Dedifferentiated amniotic fluid mesenchymal stem cell (primary cell): ENCODE measurements around the gene TFE3.

Experiments
- DNase-seq: peaks from one replicate; pipeline ENCODE4 v3.0.0-alpha.2; 2016; ENCODE audit errors: extremely low spot score

The TFE3 gene, protein sequence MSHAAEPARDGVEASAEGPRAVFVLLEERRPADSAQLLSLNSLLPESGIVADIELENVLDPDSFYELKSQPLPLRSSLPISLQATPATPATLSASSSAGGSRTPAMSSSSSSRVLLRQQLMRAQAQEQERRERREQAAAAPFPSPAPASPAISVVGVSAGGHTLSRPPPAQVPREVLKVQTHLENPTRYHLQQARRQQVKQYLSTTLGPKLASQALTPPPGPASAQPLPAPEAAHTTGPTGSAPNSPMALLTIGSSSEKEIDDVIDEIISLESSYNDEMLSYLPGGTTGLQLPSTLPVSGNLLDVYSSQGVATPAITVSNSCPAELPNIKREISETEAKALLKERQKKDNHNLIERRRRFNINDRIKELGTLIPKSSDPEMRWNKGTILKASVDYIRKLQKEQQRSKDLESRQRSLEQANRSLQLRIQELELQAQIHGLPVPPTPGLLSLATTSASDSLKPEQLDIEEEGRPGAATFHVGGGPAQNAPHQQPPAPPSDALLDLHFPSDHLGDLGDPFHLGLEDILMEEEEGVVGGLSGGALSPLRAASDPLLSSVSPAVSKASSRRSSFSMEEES

DNA sequence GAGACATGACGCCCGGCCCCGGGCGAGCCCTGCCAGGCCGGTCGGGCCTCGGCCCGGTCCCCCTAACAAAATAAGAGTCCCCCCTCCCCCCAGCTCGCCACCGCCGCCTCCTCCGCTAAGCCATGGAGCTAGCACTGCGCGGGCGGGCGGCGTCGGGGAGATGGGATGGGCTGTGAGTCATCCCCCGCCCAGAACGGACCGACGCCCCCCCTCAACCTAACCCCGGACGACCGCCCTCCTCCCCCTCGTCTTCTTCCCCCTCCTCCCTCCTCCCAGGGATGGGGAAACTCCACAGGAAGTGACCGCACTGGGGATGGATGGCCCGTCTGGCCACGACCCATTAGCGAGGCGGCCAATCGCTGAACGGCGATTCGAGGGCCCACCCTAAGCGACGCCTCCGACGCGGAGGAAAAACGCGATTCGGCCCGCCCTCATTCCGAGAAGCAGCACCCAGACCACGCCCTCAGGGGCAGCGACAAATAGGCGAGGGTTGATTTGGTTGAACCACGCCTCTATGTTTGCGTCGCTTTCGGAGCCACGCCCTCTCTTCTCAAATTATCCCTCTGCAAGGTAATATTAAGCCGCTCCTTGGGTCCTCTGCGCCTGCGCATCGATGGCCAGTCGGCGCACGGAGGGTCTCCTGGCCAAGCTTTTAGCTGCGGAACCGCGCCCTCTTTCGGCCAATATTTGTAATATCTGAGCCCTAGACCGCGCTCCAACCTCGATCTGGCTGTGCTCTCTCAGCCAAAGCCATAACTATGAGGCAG, at the start of gene TFE3:
TSS of gene TFE3 (minus strand) at position 138 of the 767 bp plus-strand sequence. CDS start at position 7, 131 bp downstream.
- DNase-seq, result peak; percentile 98

DNA sequence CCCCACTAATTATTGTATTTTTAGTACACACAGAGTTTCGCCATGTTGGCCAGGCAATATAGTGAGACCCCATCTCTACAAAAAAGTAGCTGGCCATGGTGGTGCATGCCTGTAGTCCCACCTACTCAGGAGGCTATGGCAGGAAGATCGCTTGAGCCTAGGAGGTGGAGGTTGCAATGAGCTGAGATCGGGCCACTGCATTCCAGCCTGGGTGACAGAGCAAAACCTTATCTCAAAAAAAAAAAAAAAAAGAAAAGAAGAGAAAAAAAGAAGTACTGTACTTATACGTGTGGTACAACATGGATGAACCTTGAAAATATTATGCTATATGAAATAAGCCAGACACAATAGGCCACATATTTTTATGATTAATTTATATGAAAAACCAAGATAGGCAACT, 46.4 kb upstream of the TFE3 start:
- DNase-seq, result no peak

DNA sequence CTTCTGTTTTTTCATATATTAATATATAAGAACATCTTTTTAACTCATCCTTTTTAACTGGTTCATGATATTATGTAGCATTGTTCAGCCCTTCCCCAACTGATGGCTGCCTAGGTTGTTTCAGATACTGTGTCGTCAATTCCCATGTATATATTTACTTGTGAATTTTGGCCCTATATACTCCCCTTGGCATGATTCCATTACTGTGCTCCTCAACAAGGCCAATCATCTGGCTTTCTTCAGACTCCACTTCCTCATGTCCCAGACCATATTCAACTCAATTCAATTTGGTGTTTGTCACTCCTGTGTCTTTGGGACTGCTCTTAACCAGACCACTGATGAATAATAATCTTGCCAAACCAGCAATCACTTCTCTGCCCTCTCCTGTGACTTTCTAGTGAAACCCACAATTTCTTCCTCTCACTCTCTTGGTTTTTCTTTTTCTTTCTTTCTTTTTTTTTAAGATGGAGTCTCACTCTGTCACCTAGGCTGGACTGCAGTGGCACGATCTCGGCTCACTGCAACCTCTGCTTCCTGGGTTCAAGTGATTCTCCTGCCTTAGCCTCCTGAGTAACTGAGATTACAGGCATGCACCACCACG, 39.2 kb upstream of the TFE3 start:
- DNase-seq, result no peak

GRCh38 chrX:49079489-49080428, 36.6 kb upstream of the TFE3 start, which contains the start of gene WDR45:
Gene WDR45 (minus strand): TSS chrX:49079887. CDS start chrX:49078095, 1,792 bp downstream.
- peak; percentile 59 for DNase-seq

DNA sequence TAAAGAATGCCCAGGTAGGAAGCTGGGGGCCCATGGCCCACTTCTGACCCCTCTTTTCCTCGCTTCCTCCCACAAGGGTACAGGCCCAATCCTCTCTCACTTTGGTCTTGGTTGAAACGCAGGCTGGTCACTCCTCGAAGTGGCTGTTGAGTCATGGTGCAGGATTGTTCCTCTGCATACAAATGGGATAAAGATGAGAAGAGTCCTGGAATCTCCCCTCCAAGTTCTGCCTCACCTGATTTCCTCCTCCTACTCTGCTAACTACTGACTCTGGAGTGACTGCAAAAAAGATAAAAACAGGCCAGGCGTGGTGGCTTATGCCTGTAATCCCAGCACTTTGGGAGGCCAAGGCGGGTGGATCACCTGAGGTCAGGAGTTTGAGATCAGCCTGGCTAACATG, 34.8 kb upstream of the TFE3 start:
- DNase-seq, result no peak

DNA sequence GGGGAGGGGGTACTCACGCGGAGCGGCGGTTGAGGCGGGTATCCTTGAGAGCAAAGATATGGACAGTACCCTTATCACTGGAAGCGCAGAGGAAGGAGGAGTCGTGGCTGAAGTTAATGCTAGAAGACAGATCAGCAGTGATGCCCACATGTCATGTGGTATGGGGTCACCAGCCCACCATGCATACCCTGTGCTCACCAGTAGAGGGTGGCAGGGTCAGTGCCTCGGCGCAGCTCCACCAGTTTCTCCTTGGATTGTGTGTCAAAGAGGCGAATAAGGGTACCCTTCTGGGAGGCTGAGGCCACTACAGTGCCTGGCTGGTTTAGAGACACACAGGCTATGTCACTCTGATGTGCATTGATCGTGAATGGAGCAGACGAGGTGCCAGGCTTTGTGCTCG, 32.2 kb upstream of the TFE3 start:
- DNase-seq, result no peak

DNA sequence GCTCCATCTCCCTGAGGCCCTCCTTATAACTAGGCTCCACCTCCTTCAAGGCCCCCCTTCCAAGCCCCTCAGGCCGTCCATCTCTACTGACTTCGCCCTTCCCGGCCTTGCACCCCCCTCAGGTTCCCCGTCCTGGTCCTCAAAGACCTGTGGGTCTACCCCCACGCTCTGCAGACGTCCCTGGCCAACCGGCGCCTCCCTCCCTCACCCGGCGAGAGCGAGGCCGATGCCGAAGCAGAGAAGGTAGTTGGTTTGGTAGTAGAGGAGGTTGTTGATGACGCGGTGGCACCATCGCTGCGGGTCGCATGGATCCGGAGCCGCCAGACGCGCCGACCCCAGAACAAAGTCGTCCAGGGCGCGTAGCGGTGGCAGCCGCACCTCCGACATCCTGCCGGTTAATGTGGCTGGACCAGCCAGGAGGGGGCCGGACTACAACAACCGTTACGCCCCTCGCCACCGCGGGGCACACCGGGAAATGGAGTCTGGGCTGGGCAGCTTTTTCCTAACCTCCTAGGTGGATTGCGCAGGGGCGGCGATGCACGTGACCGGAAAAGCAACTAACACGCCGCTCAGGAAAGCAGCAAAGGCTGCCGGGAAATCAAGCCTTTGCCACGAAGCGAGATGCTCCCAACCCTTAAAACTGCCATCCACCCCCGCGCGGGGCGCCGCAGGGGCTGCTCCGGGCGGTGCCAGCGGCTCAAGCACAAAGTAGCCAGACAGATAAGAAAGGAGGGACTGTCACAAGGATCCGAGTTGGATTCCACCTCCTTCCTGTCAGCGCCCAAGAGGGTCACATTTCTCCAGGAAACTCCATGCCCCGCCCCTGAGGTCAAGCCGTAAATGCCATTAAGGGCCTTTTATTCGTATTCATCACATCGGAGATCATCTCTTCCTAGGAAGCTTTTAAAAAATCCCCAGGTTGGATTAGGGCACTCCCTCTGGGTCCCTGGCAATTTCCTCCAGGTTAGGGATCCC, 30.7 kb upstream of the TFE3 start, which contains the start of gene PRAF2:
TSS of gene PRAF2 (minus strand) at position 402 of the 975 bp plus-strand sequence. CDS start at position 387, 15 bp downstream.
- DNase-seq, result peak; percentile 81

DNA sequence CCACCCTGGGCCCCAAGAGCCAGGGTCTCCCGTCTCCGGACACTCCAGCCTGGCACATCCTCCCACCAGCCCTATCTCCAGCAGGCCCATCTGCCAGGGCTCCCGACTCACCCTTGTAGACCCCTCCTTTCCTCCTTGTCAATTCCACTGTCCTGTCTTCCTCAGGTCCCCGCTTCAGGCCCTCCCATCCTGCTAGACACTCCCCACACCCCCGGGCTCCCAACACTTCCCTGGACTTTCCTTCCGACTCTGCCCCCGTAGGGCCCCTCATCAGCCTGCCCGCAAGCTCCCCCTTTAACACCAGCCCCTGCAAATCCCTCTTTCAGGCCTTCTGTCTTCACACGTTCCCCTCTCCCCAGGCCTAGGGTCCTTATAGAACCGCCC, 29.5 kb upstream of the TFE3 start:
- DNase-seq, result no peak

DNA sequence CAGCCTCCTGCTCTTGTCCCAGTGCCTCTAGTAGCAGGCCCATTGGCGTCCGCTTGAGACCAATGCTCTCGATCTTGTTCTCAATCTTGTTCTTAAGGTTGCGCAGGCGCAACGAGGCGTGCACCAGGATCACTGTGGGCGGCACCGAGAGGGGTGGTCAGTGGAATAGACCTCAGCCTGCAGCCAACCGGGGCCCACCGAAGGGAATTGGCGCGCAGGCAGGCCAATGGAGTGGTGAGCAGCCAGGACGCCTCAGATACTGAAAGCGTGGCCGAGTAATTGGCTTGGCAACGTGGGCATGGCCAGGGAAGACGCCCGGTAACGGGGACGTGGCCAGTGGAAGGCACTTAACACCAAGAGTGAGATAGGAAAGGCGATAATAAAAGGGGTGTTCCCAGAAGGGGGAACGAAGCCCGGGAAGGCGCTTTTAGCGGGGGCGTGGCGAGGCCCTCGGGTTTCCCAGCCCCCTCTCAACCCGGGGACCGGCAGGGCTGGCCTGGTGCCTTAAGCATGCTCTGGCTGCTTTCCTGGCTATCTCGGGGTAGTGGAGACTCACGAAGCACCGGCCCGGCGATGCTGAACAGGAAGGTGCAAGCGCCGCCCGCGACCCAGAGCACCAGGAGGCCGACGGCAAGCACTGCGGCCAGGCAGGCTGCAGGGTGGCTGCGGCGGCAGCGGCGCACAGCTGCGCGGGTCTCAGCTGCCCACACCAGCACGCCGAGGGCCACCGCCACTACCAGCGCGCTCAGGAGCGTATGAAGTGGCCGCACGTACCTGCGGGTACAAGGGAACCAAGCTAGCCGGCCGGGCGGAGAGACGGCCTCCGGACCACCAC, 28.9 kb upstream of the TFE3 start:
- DNase-seq, result no peak

GRCh38 chrX:49070988-49071387, 27.8 kb upstream of the TFE3 start:
- DNase-seq, result no peak

DNA sequence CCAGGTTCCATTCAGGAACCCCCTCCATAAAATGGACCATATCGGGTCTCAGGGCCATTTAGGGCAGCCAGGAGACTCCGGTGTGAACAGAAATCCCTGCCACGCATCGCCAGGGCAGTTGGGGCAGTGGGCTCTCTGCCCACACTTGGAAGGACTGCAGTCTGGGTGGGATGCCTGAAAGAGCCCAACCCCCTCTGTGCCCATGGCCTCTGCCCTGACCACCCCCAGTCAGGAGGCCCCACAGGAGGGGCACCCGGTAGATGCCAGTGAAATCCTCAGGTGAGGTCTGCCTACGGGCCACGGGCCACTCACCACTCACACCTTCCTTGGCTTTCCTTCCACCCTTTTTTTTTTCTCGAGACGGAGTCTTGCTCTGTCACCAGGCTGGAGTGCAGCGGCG, 25.9 kb upstream of the TFE3 start:
- DNase-seq, result no peak

DNA sequence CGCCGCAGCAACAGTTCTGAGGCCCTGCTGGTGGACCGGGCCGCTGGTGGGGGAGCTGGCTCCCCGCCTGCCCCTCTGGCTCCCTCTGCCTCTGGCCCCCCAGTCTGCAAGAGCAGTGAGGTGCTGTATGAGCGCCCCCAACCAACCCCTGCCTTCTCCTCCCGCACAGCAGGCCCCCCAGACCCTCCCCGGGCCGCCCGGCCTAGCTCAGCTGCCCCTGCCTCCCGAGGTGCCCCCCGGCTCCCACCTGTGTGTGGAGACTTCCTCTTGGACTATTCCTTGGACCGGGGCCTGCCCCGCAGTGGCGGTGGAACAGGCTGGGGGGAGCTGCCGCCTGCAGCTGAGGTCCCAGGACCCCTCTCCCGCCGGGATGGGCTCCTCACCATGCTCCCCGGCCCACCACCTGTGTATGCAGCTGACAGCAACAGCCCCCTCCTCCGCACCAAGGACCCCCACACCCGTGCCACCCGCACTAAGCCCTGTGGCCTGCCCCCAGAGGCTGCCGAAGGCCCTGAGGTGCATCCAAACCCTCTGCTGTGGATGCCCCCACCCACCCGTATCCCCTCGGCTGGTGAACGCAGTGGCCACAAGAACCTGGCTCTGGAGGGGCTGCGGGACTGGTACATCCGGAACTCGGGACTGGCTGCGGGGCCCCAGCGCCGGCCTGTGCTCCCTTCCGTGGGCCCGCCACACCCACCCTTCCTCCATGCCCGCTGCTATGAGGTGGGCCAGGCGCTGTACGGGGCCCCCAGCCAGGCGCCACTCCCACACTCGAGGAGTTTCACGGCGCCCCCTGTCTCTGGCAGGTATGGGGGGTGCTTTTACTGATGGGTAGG, 24.3 kb upstream of the TFE3 start:
- no peak for DNase-seq

DNA sequence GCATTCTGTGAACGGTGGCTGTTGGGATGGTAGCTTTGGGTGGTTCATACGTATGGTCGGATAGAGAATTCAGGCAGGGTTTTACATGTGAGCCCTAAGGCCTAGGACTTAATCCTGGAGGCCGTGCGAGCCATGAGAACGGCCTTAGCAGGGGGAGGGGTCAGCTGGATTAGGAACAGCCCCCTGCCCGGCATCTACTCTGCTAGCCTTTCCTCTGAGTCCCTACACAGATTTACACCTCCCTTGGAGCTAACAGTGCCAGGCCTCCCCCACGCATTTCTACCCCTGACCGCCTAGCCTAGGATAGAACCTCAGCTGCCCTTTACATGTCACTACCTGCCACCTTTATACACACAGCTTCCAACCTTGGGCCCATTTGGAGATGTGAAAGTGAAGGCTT, 23.5 kb upstream of the TFE3 start:
- no peak for DNase-seq

GRCh38 chrX:49066278-49066677, 23.1 kb upstream of the TFE3 start:
- DNase-seq, result no peak

- no peak for DNase-seq
Observed at GRCh38 chrX:49064735-49065134, 21.6 kb upstream of the TFE3 start.

GRCh38 chrX:49064303-49064702, 21.1 kb upstream of the TFE3 start:
- DNase-seq, result no peak

DNA sequence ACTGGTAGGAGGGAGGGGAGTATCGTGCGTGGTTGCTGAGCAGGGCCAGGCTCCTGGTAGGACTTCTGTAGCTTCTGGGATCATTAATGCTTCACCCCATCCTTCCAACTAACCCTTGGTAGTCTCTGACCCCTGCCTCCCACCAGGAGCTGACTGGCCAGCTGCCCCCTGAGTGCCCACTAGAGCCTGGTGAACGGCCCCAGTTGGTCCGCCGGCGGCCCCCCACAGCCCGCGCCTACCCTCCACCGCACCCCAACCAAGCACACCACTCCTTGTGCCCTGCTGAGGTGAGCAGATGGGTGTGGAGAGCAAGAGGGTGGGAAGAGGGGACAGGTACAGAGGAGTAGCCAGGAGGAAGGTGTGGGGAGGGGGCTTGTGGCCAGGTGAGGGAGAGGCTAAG, 20.6 kb upstream of the TFE3 start:
- DNase-seq, result no peak

- DNase-seq, result no peak
Observed at GRCh38 chrX:49061916-49062315, 18.8 kb upstream of the TFE3 start.
